ENCODE results near the gene LRRC8B. TPM values are rescaled to one million over a fixed set of nuclear protein-coding genes. Genes with fewer than 3 reads are reported as not detected.

The LRRC8B gene
- total and polyA plus RNA-seq, 2 of the 8 experiments (the other 6 are each of a cell fraction or from before 2014, with no cell fraction given): 18.4 to 29.2 TPM

GRCh38 chr1:89519779-89520358, 4.8 kb upstream of the LRRC8B start:
- H3K23me2 ChIP-seq (ENCODE audit: low read depth, low read length): peaks cover 7% of the 10 kb centered on the region; the same call in 1 of the 2 replicates
- no peaks in the 10 kb centered on the region for H3K9me3 ChIP-seq (ENCODE audit: insufficient read depth in 2 of 2, low read depth in 1 of 2, low read length in 1 of 2)
- no peaks in the 10 kb centered on the region for H3K27me3 ChIP-seq (replicated peaks in 1 of 4; ENCODE audit: control insufficient read depth in 3 of 4, extremely low read depth in 1 of 4, insufficient read depth in 3 of 4, low read length in 3 of 4)
- no peak overlapping the region for H3K27ac ChIP-seq (ENCODE audit: low read depth, low read length)
- no peak overlapping the region for H2AK5ac ChIP-seq (ENCODE audit: low read depth, low read length)
- H2BK12ac ChIP-seq (ENCODE audit: low read depth, low read length): no peak overlapping the region
- H2AFZ ChIP-seq (ENCODE audit: low read length): no peak overlapping the region
- no peak overlapping the region for H3K18ac ChIP-seq (ENCODE audit: extremely low read depth, low read length)
- no peak overlapping the region for H3K9ac ChIP-seq (replicated peaks in 1 of 4; ENCODE audit: extremely low read depth in 1 of 4, low read depth in 3 of 4, low read length in 3 of 4)
- CTCF ChIA-PET (ENCODE audit: partially characterized antibody): interaction anchor here (0.6 to 3.4 kb wide), 34 partner anchors 9 to 499 kb away, joined by 3 to 18 read pairs (median 4); no protein-coding TSS in a partner anchor
- no peaks in the 10 kb centered on the region for H3K36me3 ChIP-seq (ENCODE audit: control insufficient read depth in 2 of 4, insufficient read depth in 4 of 4, low read length in 3 of 4)
- WGBS, 2 experiments (ENCODE audit: extremely low coverage in 1 of 2, insufficient coverage in 1 of 2, insufficient read length in 1 of 2, insufficient replicate concordance in 2 of 2, low coverage in 1 of 2, low lambda C conversion rate in 2 of 2, missing lambda C conversion rate in 1 of 2): 87% methylated on average over 1 of the region's 1 CpG; no CpG with 5 or more reads in 1 of the 2 experiments
- H3K4ac ChIP-seq (replicated peaks; ENCODE audit: insufficient read length, low read depth, low read length): no peak overlapping the region
- POLR2A ChIA-PET (ENCODE audit: partially characterized antibody): interaction anchor here (0.6 kb wide), 1 partner anchor 39 kb away, joined by 3 read pairs; no protein-coding TSS in a partner anchor
- no peak overlapping the region for H2BK5ac ChIP-seq (ENCODE audit: low read depth, low read length)
- H3K79me2 ChIP-seq (ENCODE audit: control insufficient read depth in 1 of 2, insufficient read depth in 2 of 2, low read length in 2 of 2): no peaks in the 10 kb centered on the region
- no peak overlapping the region for H2BK120ac ChIP-seq (replicated peaks; ENCODE audit: low read depth, low read length)
- DNase-seq (ENCODE audit: low read depth in 1 of 2, low spot score in 2 of 2) (no peak), FAIRE-seq (no peak)
- H4K8ac ChIP-seq (ENCODE audit: extremely low read depth, insufficient read depth, low read length): no peak overlapping the region
- no peak overlapping the region for H3K4me3 ChIP-seq (ENCODE audit: extremely low read depth in 1 of 4, insufficient read depth in 2 of 4, low read depth in 3 of 4, low read length in 4 of 4)
- no peak overlapping the region for H4K91ac ChIP-seq (replicated peaks; ENCODE audit: insufficient read length, low read length)
- no peaks in the 10 kb centered on the region for H4K20me1 ChIP-seq (replicated peaks in 1 of 2; ENCODE audit: control insufficient read depth in 1 of 2, insufficient read depth in 2 of 2, low read length in 2 of 2)
- no peak overlapping the region for H4K5ac ChIP-seq (ENCODE audit: insufficient read length, low read depth, low read length)
- no peak overlapping the region for H3K14ac ChIP-seq (ENCODE audit: insufficient read length)
- no peak overlapping the region for H2BK15ac ChIP-seq (ENCODE audit: low read length)
- peaks cover 0 to 8% (median 0%) of the 10 kb centered on the region in 4 experiments; a peak in 3 of 7 replicates for H3K4me1 ChIP-seq (replicated peaks in 1 of 4; ENCODE audit: control insufficient read depth in 3 of 4, insufficient read depth in 4 of 4, low read length in 3 of 4)
- H3K4me2 ChIP-seq (ENCODE audit: insufficient read depth in 1 of 2, low read depth in 2 of 2, low read length in 2 of 2): no peak overlapping the region
- no peak overlapping the region for H2BK20ac ChIP-seq (ENCODE audit: low read length)
- no peak overlapping the region for H3K56ac ChIP-seq (replicated peaks; ENCODE audit: insufficient read length, low read depth, low read length)
- no peaks in the 10 kb centered on the region for H3K79me1 ChIP-seq (ENCODE audit: low read depth, low read length)
- no peak overlapping the region for H3K23ac ChIP-seq (ENCODE audit: insufficient read length)
- peak; percentile 17 to 59 (median 53) for TF ChIP-seq CTCF (IDR thresholded peaks at IDR 0.05; ENCODE audit: control extremely low read depth in 1 of 3, insufficient read depth in 1 of 3, low read depth in 1 of 3, low read length in 3 of 3)
- peak; percentile 71 to 73 for TF ChIP-seq RAD21 (IDR thresholded peaks at IDR 0.05 in 1 of 2, conservative IDR thresholded peaks at IDR 0.05 in 1 of 2; ENCODE audit: low read depth in 2 of 2, low read length in 2 of 2)
- no peak for TF ChIP-seq CEBPB (IDR thresholded peaks at IDR 0.05; ENCODE audit: low read depth, low read length)

All from H1 (cell line).